Skin epidermis (tissue), 12 donors: ENCODE measurements around the gene SLC22A23.

Experiments
- H3K27ac ChIP-seq, 21 experiments: fragments of 200-600 bp; sonication (generic) in 11 of 21; one replicate each; pipeline ENCODE4 v1.5.0; 2020; ENCODE audit warnings: mild to moderate bottlenecking in 3 of 21, inconsistent platforms in 2 of 21, moderate library complexity in 2 of 21
- H3K4me3 ChIP-seq, 7 experiments: fragments of 200-600 bp; sonication (generic) in 2 of 7; one replicate each; pipeline ENCODE4 v1.5.0; 2020; ENCODE audit warnings: inconsistent platforms in 2 of 7, mild to moderate bottlenecking in 2 of 7, moderate library complexity in 1 of 7

The SLC22A23 gene

DNA sequence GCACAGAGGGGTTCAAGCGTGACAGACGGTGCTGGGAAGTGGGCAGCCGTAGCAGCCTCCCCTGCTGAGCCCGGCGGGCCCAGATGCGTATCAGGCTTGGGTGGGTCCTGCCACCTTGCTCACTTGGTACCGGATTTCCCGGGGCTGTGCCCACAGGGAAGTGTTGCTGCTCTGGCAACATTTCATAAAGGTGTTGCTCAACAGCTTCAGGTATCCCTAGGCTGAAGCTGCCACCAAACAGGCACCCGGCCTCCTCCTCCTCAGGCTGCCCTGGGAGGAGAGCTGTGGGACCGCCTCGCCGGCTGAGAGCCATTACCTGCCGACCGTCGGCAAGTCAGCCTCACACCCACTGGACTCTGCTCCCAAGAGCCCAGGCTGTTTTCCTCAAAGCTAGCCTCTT lies 186.6 kb downstream of the SLC22A23 start:
- Histone ChIP-seq H3K4me3 (no peak overlapping the region), H3K27ac (no peak overlapping the region)

- Histone ChIP-seq H3K4me3 (no peak overlapping the region), H3K27ac (peak overlapping the region in 1 of 21 experiments; percentile 19)
Observed at GRCh38 chr6:3269281-3269975, 187.4 kb downstream of the SLC22A23 start.

- Histone ChIP-seq H3K4me3 (no peak overlapping the region), H3K27ac (no peak overlapping the region)
Observed at GRCh38 chr6:3268680-3269079, 188.2 kb downstream of the SLC22A23 start.

GRCh38 chr6:3267162-3267561 lies 189.7 kb downstream of the SLC22A23 start:
- Histone ChIP-seq H3K4me3 (no peak overlapping the region), H3K27ac (no peak overlapping the region)

DNA sequence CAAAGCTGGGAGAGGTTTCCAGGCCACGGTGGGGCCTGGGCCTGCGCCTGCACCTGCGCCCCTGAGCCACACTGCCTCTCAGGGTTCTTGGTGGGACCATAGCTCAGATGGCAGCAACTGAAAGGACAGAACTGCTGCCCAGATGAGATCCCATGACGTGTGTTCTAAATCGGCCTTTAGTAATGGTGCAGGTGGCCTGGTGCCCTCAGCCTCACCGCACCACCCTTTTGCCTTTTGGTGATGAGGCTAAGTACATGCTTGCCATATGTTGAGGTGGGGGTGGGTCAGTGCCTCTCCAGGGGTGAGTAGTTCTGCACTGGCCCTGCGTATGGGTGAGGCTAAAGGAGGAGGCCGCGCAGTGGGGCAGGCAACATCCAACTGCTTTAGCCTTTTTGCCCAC lies 190.7 kb downstream of the SLC22A23 start:
- no peak overlapping the region for H3K27ac ChIP-seq
- H3K4me3 ChIP-seq = no peak overlapping the region

- Histone ChIP-seq H3K27ac (no peak overlapping the region), H3K4me3 (no peak overlapping the region)
Observed at GRCh38 chr6:3265671-3266070, 191.2 kb downstream of the SLC22A23 start.

- H3K27ac ChIP-seq = no peak overlapping the region
Observed at GRCh38 chr6:3264356-3264755, 192.5 kb downstream of the SLC22A23 start.

GRCh38 chr6:3263096-3263495 lies 193.8 kb downstream of the SLC22A23 start:
- no peak overlapping the region for H3K27ac ChIP-seq

More at GRCh38 chr6:3264356-3264755, 192.5 kb downstream of the SLC22A23 start:
- H3K4me3 ChIP-seq = no peak overlapping the region

DNA sequence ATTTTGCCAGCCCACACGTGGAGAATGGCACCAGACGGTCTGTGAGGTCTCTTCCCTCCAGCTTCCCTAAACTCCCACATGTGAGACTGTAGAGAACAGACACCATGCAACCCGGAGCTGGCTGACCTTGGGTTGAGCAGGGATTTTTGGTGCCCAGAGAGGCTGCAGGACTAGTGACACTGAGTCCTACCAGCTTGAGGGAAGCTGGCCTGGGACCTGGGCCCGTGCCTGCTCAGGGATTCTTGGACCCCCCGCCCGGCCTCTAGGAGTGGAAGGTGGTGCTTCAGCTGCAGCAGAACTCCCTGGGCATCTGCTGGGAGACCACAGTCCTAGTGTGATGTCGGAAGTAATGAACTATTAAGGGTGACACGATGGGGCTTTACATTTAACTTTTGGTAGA lies 194.9 kb downstream of the SLC22A23 start:
- Histone ChIP-seq H3K27ac (no peak overlapping the region), H3K4me3 (no peak overlapping the region)

More at GRCh38 chr6:3263096-3263495, 193.8 kb downstream of the SLC22A23 start:
- no peak overlapping the region for H3K4me3 ChIP-seq

DNA sequence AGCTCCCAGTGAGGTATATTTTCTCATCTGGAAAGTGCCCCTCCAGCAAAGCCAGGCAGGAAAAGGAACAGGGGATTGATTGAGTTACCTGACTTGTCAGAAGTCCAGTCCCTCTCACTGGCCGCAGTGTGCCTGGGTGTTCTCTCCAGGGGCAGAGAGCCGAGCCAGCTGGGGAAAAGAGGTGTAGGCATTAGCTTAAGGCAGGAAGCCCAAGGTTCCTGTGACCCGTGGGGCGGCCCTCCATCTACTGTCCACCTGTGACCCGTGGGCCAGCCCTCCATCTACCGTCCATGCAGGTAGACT lies 195.4 kb downstream of the SLC22A23 start:
- H3K27ac ChIP-seq = no peak overlapping the region
- no peak overlapping the region for H3K4me3 ChIP-seq

DNA sequence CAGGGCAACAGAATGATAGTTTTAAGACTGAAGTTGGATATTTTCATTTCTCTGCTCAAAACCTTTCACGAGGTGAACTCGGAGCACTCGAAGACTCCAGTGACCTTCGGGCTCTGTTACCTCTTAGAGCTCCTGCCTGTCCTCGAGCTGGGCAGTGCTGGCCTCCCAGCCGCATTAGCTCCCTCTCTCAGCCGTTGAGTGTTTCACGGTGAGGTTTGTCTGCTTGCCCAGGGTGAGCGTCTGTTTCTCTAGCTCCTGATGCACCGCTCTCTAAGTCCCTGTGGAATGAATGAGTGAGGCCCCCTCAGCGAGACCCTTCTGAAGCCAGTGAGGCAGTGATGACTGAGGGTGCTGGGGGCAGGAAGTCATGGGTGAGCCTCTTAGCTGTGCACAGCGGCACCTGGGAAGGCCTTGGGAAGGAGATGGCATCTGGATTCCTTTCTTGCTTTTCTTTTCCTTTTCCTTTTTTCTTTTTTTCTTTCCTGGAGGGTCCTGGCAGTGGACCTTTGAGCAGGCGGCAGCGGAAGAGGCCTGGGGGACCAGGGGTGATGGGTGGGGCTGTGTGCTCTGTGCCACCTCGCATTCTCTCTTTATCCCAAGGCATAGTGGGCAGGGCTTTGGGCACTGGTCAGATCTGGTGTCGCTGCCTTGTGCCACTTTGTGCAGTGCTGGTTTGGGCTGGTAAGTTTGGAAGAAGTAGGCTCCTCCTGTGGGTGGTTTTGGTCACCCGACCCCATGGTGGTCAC lies 195.9 kb downstream of the SLC22A23 start:
- Histone ChIP-seq H3K4me3 (no peak overlapping the region), H3K27ac (peak overlapping the region in 1 of 21 experiments; percentile 54)

DNA sequence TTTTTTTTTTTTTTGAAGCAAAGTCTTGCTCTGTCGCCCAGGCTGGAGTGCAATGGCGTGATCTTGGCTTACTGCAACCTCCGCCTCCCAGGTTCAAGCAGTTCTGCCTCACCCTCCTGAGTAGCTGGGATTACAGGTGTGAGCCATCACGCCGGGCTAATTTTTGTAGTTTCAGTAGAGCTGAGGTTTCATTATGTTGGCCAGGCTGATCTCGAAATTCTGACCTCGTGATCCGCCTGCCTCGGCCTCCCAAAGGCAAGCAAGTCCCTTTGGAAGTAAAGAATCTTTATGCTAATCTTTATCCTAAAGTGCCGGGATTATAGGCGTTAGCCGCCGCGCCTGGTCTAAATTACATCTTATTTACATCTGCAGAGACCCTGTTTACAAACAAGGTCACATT lies 196.6 kb downstream of the SLC22A23 start:
- H3K4me3 ChIP-seq = peak overlapping the region in 1 of 7 experiments; percentile 91
- peak overlapping the region in 1 of 21 experiments; percentile 54 for H3K27ac ChIP-seq

DNA sequence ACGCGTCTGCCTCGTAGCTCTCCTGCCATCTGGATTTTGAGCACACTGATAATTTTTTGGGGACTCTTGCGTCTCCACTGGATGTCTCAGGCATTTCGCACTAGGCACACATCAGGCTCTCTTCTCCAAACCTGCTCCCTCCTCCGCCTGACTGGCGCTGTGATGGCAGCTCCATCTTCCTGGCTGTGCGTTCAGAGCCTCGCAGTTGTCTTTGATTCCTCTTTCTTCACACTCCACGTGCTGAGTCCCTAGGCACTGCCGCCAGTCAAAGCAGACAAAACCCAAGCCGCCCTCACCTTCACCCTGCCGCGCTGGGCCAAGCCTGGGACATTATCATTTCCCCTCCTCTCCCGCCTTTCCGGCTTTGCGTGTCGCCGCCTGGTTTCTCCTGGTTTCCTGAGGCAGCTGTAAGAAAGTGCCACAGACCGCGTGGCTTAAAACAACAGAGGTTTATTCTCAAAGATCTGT lies 197.3 kb downstream of the SLC22A23 start:
- H3K27ac ChIP-seq = peak overlapping the region; percentile 56 to 95 (median 87)
- peak overlapping the region; percentile 55 to 99 (median 91) for H3K4me3 ChIP-seq

DNA sequence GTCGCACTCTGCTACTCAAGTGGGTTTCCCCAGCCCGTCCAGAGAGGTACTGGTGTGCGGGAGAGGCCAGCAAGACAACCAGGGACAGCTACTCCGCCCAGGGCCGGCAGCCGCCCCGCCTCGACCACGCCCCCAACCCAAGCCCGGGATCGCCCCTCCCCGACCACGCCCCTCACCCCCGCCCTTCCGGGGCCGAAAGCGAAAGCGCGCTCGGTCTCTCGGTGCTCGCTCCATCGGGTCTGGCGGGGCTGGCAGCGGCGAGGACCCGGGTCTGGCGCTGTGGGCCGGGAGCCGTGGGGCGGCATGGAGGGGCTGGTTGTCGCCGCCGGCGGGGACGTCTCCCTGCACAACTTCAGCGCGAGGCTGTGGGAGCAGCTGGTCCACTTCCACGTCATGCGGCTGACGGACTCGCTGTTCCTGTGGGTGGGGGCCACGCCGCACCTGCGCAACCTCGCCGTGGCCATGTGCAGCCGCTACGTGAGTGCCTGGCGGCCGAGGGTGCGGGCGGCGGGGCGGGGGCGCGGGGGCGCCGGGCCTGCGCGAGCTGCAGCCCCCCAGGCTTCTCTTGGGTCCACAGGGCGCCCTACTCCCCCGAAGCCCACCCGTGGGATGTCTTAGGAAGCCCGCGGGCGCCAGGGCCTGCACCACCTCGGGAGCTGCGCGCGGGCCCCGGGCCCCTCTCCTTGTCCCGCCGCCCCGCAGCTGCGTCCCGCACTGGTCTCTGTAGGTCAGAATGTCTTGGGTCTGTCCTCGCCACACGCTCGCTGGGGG lies 197.9 kb downstream of the SLC22A23 start, which contains the start of gene PSMG4:
TSS of gene PSMG4 (plus strand) at position 228 of the 771 bp plus-strand sequence. CDS start at position 304, 76 bp downstream.
- Histone ChIP-seq H3K4me3 (peak within 1 kb of the TSS; percentile 55 to 99 (median 91)), H3K27ac (peak within 1 kb of the TSS; percentile 56 to 95 (median 87))

- Histone ChIP-seq H3K4me3 (peak overlapping the region; percentile 55 to 99 (median 91)), H3K27ac (peak overlapping the region in 13 of 21 experiments; percentile 79 to 95 (median 87))
Observed at GRCh38 chr6:3258201-3258600, 198.6 kb downstream of the SLC22A23 start.

DNA sequence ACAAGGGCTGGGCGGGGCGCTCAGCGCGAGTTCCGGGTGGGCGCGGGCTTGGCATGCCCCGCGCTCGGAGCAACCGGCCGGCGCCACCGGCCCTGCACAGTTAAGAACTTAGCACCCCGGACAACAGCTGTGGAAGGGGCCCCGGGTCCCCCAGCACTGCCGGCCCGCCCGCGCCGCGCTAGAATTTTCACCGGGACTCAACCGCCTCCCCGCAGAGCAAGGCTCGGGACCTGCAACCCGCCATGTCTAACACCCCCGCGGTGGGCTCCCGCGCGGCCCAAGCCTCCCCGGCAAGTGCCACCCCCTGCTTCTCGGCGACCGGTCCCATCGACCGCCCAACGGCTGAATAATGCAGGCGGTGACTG lies 203.3 kb downstream of the SLC22A23 start:
- Histone ChIP-seq H3K27ac (no peak overlapping the region), H3K4me3 (no peak overlapping the region)

DNA sequence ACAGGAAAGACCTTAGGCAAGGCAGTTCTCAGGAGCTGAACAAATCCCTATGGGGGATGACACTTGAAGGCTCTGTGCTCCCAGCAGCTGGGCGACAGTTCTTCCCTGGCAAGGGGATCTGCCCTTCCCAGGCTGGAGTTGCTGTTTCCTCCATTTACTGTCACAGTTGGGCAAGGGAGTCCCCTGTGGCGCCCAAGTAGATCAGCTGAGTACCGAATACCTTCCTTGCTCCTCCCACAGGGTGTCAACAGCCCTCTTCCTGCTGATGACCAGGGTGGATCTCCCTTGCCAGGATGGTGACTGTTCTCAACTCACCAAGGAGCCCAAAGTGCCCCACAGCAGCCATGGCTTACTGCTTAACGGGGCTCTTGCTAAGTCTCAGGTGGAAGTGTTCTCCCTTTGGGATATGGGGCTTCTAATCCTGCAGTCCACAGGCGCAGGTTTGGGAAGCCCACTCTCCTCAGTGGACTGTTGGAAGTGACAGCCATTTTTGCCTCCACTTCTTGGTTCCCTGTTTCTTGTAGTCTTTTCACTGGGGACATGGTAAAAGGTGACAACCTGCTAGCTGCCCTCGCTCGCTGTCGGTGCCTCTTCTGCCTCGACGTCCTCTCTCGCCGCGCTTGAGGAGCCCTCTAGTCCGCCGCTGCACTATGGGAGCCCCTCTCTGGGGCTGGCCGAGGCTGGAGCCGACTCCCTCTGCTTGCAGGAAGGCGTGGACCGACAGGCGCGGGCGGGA lies 203.8 kb downstream of the SLC22A23 start:
- Histone ChIP-seq H3K27ac (peak overlapping the region in 5 of 21 experiments; percentile 16 to 59 (median 56)), H3K4me3 (no peak overlapping the region)

DNA sequence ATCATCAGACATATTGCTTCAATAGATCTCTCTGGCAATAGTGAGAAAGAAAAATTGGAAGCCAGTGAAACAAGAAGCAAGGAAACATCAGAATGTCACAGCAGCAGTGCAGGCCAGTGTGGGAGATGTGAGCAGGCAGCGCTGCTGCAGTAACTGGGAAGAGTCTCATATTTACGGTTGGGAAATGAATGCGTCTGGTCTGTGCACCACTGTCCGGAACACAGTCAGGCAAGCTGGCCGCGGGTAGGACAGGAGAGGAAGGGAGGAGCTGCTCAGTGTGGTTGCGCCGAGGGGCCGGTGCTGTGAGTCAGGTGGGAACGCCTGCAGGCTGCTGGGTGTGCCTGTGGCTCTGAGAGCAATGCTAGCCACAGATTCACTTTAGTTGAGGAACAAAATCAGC lies 204.5 kb downstream of the SLC22A23 start:
- H3K27ac ChIP-seq = peak overlapping the region in 4 of 21 experiments; percentile 34 to 59 (median 58)
- H3K4me3 ChIP-seq = no peak overlapping the region

DNA sequence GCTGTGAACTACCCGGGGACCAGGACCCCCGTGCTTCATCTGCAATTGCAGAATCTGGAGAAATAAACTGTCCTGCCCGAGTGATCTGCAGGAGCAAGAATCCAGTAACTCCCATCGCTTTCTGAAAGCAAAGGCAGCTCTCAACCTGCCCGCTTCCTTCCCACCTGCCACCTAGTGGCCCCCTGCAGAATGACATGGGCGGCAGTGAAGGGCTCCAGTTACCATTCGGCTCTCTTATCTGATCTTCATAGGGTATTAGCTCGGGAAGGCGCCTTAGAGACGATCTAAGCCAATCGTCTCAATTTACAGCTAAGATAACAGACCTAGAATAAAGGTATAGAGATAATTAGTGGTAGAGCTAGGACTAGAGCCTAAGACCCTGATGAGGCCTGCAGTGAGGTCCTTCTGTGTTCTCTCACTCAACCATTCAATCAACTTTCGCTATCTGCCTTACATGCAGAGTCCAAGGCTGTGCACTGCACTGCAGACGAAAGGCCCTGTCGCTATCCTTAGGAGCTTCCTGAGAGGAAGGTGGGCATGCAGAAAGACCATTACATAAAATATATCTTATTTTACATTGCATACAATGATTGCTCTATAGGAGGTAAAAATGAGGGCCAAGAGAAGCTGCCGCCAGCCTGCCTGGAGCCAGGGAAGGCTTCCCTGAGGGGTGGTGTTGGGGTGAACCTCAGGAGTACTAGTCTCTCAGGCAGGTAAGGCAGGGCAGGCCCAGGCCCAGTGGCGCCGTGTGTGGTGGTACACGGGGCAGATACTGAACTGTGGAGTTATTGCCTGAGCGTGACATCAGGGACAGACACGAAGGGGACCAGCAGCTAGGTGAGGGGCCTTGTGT lies 205.2 kb downstream of the SLC22A23 start:
- H3K27ac ChIP-seq = peak overlapping the region in 2 of 21 experiments; percentile 6 to 59
- no peak overlapping the region for H3K4me3 ChIP-seq
